ENCODE data around the gene CYTH3. TPM values are rescaled to one million over a fixed set of nuclear protein-coding genes. Genes with fewer than 3 reads are reported as not detected.
A peak's percentile ranks its signal among the peaks of the same experiment; 100 is the strongest.

CYTH3 gene
- total and polyA plus RNA-seq, 9 of the 15 experiments (the other 6 are each of a cell fraction or from before 2014, with no cell fraction given), result 0.25 to 15.2 (median 11.4) TPM

DNA sequence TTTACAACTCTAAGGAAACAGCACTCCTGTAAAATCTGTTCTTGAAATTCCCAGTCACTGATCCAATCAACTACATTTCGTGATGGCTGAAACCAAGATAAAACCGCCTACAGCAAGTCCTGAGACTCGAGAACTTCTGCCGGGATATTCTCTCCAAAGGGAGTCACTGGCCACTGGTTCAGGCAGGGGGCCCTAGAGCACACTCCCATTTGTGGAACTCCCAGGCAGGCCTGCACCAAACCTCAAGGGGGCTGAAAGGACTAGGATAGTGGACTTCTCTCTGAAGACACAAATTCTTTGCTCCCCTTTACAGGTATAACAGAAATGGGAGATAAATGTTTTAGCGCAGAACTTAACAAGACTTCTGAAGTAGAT lies 16.3 kb downstream of the CYTH3 start:
- 38% methylated on average over 4 of the region's 5 CpGs for WGBS (ENCODE audit: insufficient coverage, low coverage, missing lambda C conversion rate)
- no peak for FAIRE-seq
- no TSS peak for BruUV-seq (replicated peaks)
- no peaks in the 10 kb centered on the region for H3K27me3 ChIP-seq (ENCODE audit: control insufficient read depth in 2 of 2, insufficient read depth in 2 of 2, low read length in 2 of 2)
- no peak overlapping the region for H2AFZ ChIP-seq (ENCODE audit: low read depth, low read length)
- in situ Hi-C loops (cut with MboI), result no loop called here
- H4K20me1 ChIP-seq (replicated peaks; ENCODE audit: control insufficient read depth, insufficient read depth, low read length), result no peaks in the 10 kb centered on the region; the same call in 1 of the 2 replicates
- no peak overlapping the region for H3K4me2 ChIP-seq (ENCODE audit: insufficient read depth, low read length)
- H3K79me2 ChIP-seq (ENCODE audit: control insufficient read depth, insufficient read depth, low read length), result peaks cover 52% of the 10 kb centered on the region
- no peak overlapping the region for H3K9ac ChIP-seq (ENCODE audit: insufficient read depth in 1 of 2, low read depth in 2 of 2, low read length in 2 of 2)
- no peaks in the 10 kb centered on the region; the same call in 2 of the 3 replicates for H3K36me3 ChIP-seq (ENCODE audit: control insufficient read depth, insufficient read depth, low read length)
- intact Hi-C loops (cut with micrococcal nuclease), result loop anchor here (5.0 kb wide), 1 partner anchor 66 kb away; no protein-coding TSS in a partner anchor
- no peaks in the 10 kb centered on the region for H3K9me1 ChIP-seq (ENCODE audit: control insufficient read depth, insufficient read depth, low read length)
- H3K9me3 ChIP-seq (replicated peaks; ENCODE audit: control insufficient read depth, insufficient read depth, low read depth, low read length), result no peaks in the 10 kb centered on the region
- peaks cover 0 to 22% of the 10 kb centered on the region in 2 experiments; a peak in 4 of 5 replicates for H3K4me1 ChIP-seq (replicated peaks in 1 of 2; ENCODE audit: control insufficient read depth in 2 of 2, insufficient read depth in 2 of 2, low read length in 2 of 2)
- no peak overlapping the region for H3K4me3 ChIP-seq
- no peak overlapping the region for H3K27ac ChIP-seq (ENCODE audit: extremely low read depth, low read depth, low read length)
- peak in 2 of 4 experiments; percentile 49 to 54 for DNase-seq (ENCODE audit: extremely low read depth in 1 of 4, low spot score in 3 of 4)
- POLR2A ChIA-PET, result interaction anchor here (0.6 to 1.0 kb wide), 3 partner anchors 8 to 208 kb away, joined by 3 to 6 read pairs (median 4); no protein-coding TSS in a partner anchor
- CTCF ChIA-PET (ENCODE audit: low intra/inter-chr PET ratio), result no interaction called here
- peak; percentile 91 for ATAC-seq
- TF ChIP-seq, protein P1, sequence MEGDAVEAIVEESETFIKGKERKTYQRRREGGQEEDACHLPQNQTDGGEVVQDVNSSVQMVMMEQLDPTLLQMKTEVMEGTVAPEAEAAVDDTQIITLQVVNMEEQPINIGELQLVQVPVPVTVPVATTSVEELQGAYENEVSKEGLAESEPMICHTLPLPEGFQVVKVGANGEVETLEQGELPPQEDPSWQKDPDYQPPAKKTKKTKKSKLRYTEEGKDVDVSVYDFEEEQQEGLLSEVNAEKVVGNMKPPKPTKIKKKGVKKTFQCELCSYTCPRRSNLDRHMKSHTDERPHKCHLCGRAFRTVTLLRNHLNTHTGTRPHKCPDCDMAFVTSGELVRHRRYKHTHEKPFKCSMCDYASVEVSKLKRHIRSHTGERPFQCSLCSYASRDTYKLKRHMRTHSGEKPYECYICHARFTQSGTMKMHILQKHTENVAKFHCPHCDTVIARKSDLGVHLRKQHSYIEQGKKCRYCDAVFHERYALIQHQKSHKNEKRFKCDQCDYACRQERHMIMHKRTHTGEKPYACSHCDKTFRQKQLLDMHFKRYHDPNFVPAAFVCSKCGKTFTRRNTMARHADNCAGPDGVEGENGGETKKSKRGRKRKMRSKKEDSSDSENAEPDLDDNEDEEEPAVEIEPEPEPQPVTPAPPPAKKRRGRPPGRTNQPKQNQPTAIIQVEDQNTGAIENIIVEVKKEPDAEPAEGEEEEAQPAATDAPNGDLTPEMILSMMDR (IDR thresholded peaks at IDR 0.05 in 2 of 3, conservative IDR thresholded peaks at IDR 0.05 in 1 of 3; ENCODE audit: insufficient read depth in 2 of 3, low read depth in 1 of 3, low read length in 3 of 3), result peak; percentile 42 to 91 (median 69); a peak in 5 of 6 replicates
- TF ChIP-seq, protein P2, sequence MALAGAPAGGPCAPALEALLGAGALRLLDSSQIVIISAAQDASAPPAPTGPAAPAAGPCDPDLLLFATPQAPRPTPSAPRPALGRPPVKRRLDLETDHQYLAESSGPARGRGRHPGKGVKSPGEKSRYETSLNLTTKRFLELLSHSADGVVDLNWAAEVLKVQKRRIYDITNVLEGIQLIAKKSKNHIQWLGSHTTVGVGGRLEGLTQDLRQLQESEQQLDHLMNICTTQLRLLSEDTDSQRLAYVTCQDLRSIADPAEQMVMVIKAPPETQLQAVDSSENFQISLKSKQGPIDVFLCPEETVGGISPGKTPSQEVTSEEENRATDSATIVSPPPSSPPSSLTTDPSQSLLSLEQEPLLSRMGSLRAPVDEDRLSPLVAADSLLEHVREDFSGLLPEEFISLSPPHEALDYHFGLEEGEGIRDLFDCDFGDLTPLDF (CRISPR knock-in tag; IDR thresholded peaks at IDR 0.05), result 0 out of 2 replicates have a peak, but pooled peaks have one; percentile 23
- TF ChIP-seq RCOR1 (IDR thresholded peaks at IDR 0.05; ENCODE audit: borderline replicate concordance in 1 of 2, low read depth in 2 of 2, low read length in 2 of 2) (0 out of 4 replicates have a peak, but pooled peaks of 1 of the 2 experiments have one; percentile 40), MAZ (CRISPR knock-in tag; conservative IDR thresholded peaks at IDR 0.05 in 1 of 2, IDR thresholded peaks at IDR 0.05 in 1 of 2) (no peak)
- TF ChIP-seq, protein P3, sequence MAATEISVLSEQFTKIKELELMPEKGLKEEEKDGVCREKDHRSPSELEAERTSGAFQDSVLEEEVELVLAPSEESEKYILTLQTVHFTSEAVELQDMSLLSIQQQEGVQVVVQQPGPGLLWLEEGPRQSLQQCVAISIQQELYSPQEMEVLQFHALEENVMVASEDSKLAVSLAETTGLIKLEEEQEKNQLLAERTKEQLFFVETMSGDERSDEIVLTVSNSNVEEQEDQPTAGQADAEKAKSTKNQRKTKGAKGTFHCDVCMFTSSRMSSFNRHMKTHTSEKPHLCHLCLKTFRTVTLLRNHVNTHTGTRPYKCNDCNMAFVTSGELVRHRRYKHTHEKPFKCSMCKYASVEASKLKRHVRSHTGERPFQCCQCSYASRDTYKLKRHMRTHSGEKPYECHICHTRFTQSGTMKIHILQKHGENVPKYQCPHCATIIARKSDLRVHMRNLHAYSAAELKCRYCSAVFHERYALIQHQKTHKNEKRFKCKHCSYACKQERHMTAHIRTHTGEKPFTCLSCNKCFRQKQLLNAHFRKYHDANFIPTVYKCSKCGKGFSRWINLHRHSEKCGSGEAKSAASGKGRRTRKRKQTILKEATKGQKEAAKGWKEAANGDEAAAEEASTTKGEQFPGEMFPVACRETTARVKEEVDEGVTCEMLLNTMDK (IDR thresholded peaks at IDR 0.05; ENCODE audit: borderline replicate concordance, insufficient read depth, low read depth, low read length, poor library complexity, severe bottlenecking), result peak; percentile 37
- TF ChIP-seq, protein P4, sequence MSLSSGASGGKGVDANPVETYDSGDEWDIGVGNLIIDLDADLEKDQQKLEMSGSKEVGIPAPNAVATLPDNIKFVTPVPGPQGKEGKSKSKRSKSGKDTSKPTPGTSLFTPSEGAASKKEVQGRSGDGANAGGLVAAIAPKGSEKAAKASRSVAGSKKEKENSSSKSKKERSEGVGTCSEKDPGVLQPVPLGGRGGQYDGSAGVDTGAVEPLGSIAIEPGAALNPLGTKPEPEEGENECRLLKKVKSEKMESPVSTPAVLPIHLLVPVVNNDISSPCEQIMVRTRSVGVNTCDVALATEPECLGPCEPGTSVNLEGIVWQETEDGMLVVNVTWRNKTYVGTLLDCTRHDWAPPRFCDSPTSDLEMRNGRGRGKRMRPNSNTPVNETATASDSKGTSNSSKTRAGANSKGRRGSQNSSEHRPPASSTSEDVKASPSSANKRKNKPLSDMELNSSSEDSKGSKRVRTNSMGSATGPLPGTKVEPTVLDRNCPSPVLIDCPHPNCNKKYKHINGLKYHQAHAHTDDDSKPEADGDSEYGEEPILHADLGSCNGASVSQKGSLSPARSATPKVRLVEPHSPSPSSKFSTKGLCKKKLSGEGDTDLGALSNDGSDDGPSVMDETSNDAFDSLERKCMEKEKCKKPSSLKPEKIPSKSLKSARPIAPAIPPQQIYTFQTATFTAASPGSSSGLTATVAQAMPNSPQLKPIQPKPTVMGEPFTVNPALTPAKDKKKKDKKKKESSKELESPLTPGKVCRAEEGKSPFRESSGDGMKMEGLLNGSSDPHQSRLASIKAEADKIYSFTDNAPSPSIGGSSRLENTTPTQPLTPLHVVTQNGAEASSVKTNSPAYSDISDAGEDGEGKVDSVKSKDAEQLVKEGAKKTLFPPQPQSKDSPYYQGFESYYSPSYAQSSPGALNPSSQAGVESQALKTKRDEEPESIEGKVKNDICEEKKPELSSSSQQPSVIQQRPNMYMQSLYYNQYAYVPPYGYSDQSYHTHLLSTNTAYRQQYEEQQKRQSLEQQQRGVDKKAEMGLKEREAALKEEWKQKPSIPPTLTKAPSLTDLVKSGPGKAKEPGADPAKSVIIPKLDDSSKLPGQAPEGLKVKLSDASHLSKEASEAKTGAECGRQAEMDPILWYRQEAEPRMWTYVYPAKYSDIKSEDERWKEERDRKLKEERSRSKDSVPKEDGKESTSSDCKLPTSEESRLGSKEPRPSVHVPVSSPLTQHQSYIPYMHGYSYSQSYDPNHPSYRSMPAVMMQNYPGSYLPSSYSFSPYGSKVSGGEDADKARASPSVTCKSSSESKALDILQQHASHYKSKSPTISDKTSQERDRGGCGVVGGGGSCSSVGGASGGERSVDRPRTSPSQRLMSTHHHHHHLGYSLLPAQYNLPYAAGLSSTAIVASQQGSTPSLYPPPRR (CRISPR knock-in tag; IDR thresholded peaks at IDR 0.05; ENCODE audit: borderline replicate concordance), result no peak

Data from K562 (cell line).